Neural cell (in vitro differentiated cells): ENCODE results near the gene NRP1. TPM values are rescaled to one million over a fixed set of nuclear protein-coding genes. Genes with fewer than 3 reads are reported as not detected.

Experiments used
- H2AFZ ChIP-seq: fragments of 200-600, 300-800 bp; sonication (generic), shearing (Covaris generic); 2 replicates; pipeline ENCODE4 v1.6.0; 2014; ENCODE audit warnings: low read depth, mild to moderate bottlenecking, antibody characterized with exemption, low read length, moderate library complexity
- H3F3A ChIP-seq: fragments of 200-600 bp; shearing (Covaris generic); 2 replicates; pipeline ENCODE4 v1.6.1; 2016; ENCODE audit warnings: mild to moderate bottlenecking, moderate library complexity, mixed read lengths, antibody characterized with exemption, low read length; ENCODE audit not compliant: insufficient read depth, poor library complexity, severe bottlenecking
- H3K27ac ChIP-seq: fragments of 200-600, 300-800 bp; sonication (generic), shearing (Covaris generic); 2 replicates; pipeline ENCODE4 v1.5.1; 2014; ENCODE audit warnings: mild to moderate bottlenecking, low read length, moderate library complexity
- H3K27me3 ChIP-seq: fragments of 300-800, 200-600 bp; sonication (generic), shearing (Covaris generic); 2 replicates; pipeline ENCODE4 v1.6.0; 2014; ENCODE audit warnings: mild to moderate bottlenecking, low read depth, low read length, moderate library complexity; ENCODE audit not compliant: insufficient read depth
- H3K36me3 ChIP-seq: fragments of 300-800, 200-600 bp; sonication (generic), shearing (Covaris generic); 2 replicates; pipeline ENCODE4 v1.5.1; 2014; ENCODE audit warnings: mild to moderate bottlenecking, antibody characterized with exemption, low read length, moderate library complexity; ENCODE audit not compliant: insufficient read depth
- H3K4me2 ChIP-seq: fragments of 300-800, 200-600 bp; sonication (generic), shearing (Covaris generic); 2 replicates; pipeline ENCODE4 v1.6.0; 2014; ENCODE audit warnings: mild to moderate bottlenecking, low read length
- H3K4me3 ChIP-seq: fragments of 300-800, 200-600 bp; sonication (generic), shearing (Covaris generic); 2 replicates; pipeline ENCODE4 v1.5.1; 2014; ENCODE audit warnings: mild to moderate bottlenecking, low read length, moderate library complexity
- H3K79me2 ChIP-seq: fragments of 200-600 bp; shearing (Covaris generic); replicated peaks from 2 replicates; pipeline ENCODE4 v1.6.0; 2014; ENCODE audit warnings: mild to moderate bottlenecking, low read length, moderate library complexity; ENCODE audit not compliant: insufficient read depth
- H3K9ac ChIP-seq: fragments of 300-800, 200-600 bp; sonication (generic), shearing (Covaris generic); 2 replicates; pipeline ENCODE4 v1.6.1; 2016; ENCODE audit warnings: mild to moderate bottlenecking, low read length, mixed read lengths
- H3K9me2 ChIP-seq: fragments of 200-600 bp; shearing (Covaris generic); 2 replicates; pipeline ENCODE4 v1.6.1; 2016; ENCODE audit warnings: mild to moderate bottlenecking, low read length, mixed read lengths; ENCODE audit not compliant: insufficient read depth
- H3K9me3 ChIP-seq: fragments of 200-600, 300-800 bp; sonication (generic), shearing (Covaris generic); 2 replicates; pipeline ENCODE4 v1.6.1; 2016; ENCODE audit warnings: mild to moderate bottlenecking, mixed run types, low read length, moderate library complexity, mixed read lengths
- H4K20me1 ChIP-seq: fragments of 200-600 bp; shearing (Covaris generic); 2 replicates; pipeline ENCODE4 v1.6.1; 2016; ENCODE audit warnings: mild to moderate bottlenecking, mixed run types; ENCODE audit not compliant: insufficient read depth
- EP300 ChIP-seq: fragments of 450-650 bp; conservative IDR thresholded peaks from 2 replicates; pipeline ENCODE4 v1.6.1; 2014; ENCODE audit warnings: antibody characterized with exemption, mild to moderate bottlenecking, moderate library complexity; ENCODE audit not compliant: poor library complexity, severe bottlenecking
- EZH2 ChIP-seq: fragments of 200-600, 300-800 bp; shearing (Covaris generic), sonication (generic); IDR thresholded peaks from 2 replicates; pipeline ENCODE4 v1.6.1; 2014; ENCODE audit warnings: antibody characterized with exemption, low read length, borderline replicate concordance, mild to moderate bottlenecking; ENCODE audit not compliant: insufficient read depth, poor library complexity, severe bottlenecking
- MXI1 ChIP-seq: fragments of 450-650 bp; conservative IDR thresholded peaks from 2 replicates; pipeline ENCODE4 v1.6.1; 2014; ENCODE audit warnings: antibody characterized with exemption, mild to moderate bottlenecking; ENCODE audit not compliant: poor library complexity, severe bottlenecking
- POLR2AphosphoS5 ChIP-seq: IDR thresholded peaks from 2 replicates; pipeline ENCODE4 v1.6.1; 2012
- RAD21 ChIP-seq: fragments of 450-650 bp; conservative IDR thresholded peaks from 2 replicates; pipeline ENCODE4 v1.6.1; 2014; ENCODE audit warnings: antibody characterized with exemption, mild to moderate bottlenecking, moderate library complexity
- SMC3 ChIP-seq: fragments of 450-650 bp; conservative IDR thresholded peaks from 2 replicates; pipeline ENCODE4 v1.6.1; 2014; ENCODE audit warnings: antibody characterized with exemption, mild to moderate bottlenecking, moderate library complexity; ENCODE audit not compliant: poor library complexity
- TAF1 ChIP-seq: IDR thresholded peaks from 2 replicates; pipeline ENCODE4 v1.6.1; 2012; ENCODE audit warnings: low read depth
- polyA plus RNA-seq: library from polyadenylated mRNA; depleted of rRNA; stranded (reverse); fragments of >200 nt; gene quantifications from 2 replicates; pipeline ENCODE4 v1.2.3, GENCODE V29; 2014
- TF ChIP-seq, protein P1 (sequence below): IDR thresholded peaks from 2 replicates; pipeline ENCODE4 v1.6.1; 2012; ENCODE audit warnings: borderline replicate concordance
- TF ChIP-seq, protein P2 (sequence below): fragments of 450-650 bp; IDR thresholded peaks from 2 replicates; pipeline ENCODE4 v1.5.1; 2014; ENCODE audit warnings: antibody characterized with exemption, mild to moderate bottlenecking, moderate library complexity; ENCODE audit not compliant: poor library complexity, severe bottlenecking

The NRP1 gene
- polyA plus RNA-seq, 1 donor from 2014 or later, result 23.2 TPM

DNA sequence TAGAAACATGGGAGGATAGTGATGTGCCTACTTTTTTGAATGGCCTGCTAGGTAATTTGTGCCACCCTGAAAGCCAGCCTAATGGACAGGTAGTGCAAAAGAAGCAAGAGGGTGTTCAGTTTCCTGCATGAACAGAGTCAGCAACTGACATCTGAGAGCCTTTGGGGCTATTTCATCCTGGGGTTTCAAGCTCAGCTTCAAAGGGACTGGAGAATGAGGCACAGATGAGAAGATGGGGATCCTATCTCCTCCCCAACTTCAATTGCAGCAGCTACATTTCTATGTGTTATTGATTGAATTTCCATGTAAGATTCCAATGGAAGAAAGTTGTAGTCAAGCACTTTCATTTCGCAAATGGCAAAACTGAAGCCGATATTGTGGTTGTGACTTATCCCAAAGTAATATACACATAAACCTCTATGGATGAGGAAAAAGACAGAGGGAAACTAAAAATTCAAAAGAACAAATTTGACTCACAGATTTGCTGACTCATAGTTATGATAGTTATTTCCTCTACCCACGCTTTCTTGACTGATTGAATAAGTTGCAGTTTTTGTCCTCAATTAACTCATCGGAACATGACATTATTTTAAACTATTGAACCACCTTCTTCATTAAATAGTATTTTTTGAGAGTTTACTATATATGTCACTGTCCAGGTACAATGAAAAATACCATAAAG lies 42.6 kb upstream of the NRP1 start:
- no peaks in the 10 kb centered on the region for H3K27me3 ChIP-seq
- no peaks in the 10 kb centered on the region for H3K36me3 ChIP-seq
- H3K9me3 ChIP-seq, result no peaks in the 10 kb centered on the region
- no peak overlapping the region for H3K9ac ChIP-seq
- H4K20me1 ChIP-seq, result no peaks in the 10 kb centered on the region
- no peak overlapping the region for H3K4me2 ChIP-seq
- no peaks in the 10 kb centered on the region for H3K9me2 ChIP-seq
- TF ChIP-seq TAF1, result no peak
- no peak for TF ChIP-seq SMC3
- H3F3A ChIP-seq, result no peaks in the 10 kb centered on the region
- no peak overlapping the region for H3K4me3 ChIP-seq
- no peak overlapping the region for H3K27ac ChIP-seq
- no peaks in the 10 kb centered on the region for H3K79me2 ChIP-seq
- no peak overlapping the region for H2AFZ ChIP-seq

DNA sequence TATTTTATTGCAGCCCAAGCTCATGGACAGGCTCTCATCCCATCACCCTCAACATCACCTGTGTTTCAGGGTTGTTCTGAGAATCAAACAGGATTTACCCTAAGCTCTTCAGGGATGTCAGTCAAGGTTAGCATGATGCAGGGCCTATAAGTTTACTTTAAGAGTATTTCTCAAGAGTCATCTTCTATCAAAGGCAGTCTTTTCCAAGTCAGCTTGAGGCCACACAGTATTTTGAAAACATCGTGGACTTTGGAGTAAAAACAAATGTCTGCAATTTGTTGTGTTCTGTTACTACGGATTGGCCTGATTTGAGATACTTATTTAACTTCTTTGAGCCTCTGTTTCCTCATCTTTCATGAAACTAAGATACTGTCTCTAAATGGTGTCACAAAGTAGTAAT lies 42.0 kb upstream of the NRP1 start:
- no peaks in the 10 kb centered on the region for H3K27me3 ChIP-seq
- H3F3A ChIP-seq, result no peaks in the 10 kb centered on the region
- H3K4me2 ChIP-seq, result no peak overlapping the region
- no peak overlapping the region for H3K4me3 ChIP-seq
- H2AFZ ChIP-seq, result no peak overlapping the region
- H4K20me1 ChIP-seq, result no peaks in the 10 kb centered on the region
- no peak overlapping the region for H3K27ac ChIP-seq
- no peaks in the 10 kb centered on the region for H3K79me2 ChIP-seq
- H3K9me2 ChIP-seq, result no peaks in the 10 kb centered on the region
- H3K9ac ChIP-seq, result no peak overlapping the region
- H3K9me3 ChIP-seq, result no peaks in the 10 kb centered on the region
- H3K36me3 ChIP-seq, result no peaks in the 10 kb centered on the region
- TF ChIP-seq POLR2AphosphoS5 (no peak), SMC3 (no peak), MXI1 (no peak), RAD21 (no peak), TAF1 (no peak), EZH2 (no peak), EP300 (no peak)
- TF ChIP-seq, protein P1, sequence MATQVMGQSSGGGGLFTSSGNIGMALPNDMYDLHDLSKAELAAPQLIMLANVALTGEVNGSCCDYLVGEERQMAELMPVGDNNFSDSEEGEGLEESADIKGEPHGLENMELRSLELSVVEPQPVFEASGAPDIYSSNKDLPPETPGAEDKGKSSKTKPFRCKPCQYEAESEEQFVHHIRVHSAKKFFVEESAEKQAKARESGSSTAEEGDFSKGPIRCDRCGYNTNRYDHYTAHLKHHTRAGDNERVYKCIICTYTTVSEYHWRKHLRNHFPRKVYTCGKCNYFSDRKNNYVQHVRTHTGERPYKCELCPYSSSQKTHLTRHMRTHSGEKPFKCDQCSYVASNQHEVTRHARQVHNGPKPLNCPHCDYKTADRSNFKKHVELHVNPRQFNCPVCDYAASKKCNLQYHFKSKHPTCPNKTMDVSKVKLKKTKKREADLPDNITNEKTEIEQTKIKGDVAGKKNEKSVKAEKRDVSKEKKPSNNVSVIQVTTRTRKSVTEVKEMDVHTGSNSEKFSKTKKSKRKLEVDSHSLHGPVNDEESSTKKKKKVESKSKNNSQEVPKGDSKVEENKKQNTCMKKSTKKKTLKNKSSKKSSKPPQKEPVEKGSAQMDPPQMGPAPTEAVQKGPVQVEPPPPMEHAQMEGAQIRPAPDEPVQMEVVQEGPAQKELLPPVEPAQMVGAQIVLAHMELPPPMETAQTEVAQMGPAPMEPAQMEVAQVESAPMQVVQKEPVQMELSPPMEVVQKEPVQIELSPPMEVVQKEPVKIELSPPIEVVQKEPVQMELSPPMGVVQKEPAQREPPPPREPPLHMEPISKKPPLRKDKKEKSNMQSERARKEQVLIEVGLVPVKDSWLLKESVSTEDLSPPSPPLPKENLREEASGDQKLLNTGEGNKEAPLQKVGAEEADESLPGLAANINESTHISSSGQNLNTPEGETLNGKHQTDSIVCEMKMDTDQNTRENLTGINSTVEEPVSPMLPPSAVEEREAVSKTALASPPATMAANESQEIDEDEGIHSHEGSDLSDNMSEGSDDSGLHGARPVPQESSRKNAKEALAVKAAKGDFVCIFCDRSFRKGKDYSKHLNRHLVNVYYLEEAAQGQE, result no peak
- TF ChIP-seq, protein P2, sequence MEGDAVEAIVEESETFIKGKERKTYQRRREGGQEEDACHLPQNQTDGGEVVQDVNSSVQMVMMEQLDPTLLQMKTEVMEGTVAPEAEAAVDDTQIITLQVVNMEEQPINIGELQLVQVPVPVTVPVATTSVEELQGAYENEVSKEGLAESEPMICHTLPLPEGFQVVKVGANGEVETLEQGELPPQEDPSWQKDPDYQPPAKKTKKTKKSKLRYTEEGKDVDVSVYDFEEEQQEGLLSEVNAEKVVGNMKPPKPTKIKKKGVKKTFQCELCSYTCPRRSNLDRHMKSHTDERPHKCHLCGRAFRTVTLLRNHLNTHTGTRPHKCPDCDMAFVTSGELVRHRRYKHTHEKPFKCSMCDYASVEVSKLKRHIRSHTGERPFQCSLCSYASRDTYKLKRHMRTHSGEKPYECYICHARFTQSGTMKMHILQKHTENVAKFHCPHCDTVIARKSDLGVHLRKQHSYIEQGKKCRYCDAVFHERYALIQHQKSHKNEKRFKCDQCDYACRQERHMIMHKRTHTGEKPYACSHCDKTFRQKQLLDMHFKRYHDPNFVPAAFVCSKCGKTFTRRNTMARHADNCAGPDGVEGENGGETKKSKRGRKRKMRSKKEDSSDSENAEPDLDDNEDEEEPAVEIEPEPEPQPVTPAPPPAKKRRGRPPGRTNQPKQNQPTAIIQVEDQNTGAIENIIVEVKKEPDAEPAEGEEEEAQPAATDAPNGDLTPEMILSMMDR, result no peak

DNA sequence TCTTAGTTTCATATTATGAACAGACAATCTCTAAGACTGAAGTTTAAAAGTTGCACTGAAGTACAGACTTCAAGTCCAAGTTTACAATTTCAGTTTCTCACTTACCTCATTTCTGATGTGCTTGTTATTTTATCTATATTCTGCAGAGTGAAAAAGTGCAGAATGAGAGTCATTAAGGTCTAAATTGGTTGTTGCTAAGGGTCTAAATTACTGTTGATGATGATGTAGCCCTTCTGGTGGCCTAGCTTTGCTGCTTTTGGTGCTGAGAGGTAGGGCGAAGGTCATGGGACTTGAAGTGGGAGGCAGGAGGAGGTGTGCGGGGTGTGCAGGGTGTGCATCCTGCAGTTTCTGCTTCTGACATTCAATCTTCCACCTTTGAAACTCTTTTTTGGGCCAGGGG lies 38.8 kb upstream of the NRP1 start:
- TF ChIP-seq TAF1, result no peak
- no peak for TF ChIP-seq POLR2AphosphoS5
- TF ChIP-seq, protein P2, result no peak
- TF ChIP-seq, protein P1, result no peak
- TF ChIP-seq SMC3, result no peak
- TF ChIP-seq RAD21, result no peak
- no peak for TF ChIP-seq EZH2
- no peak for TF ChIP-seq MXI1
- TF ChIP-seq EP300, result no peak
- Histone ChIP-seq H3K4me3 (no peak overlapping the region), H3K79me2 (no peaks in the 10 kb centered on the region), H3K36me3 (no peaks in the 10 kb centered on the region), H3F3A (no peaks in the 10 kb centered on the region), H4K20me1 (no peaks in the 10 kb centered on the region), H3K4me2 (no peak overlapping the region), H3K9me3 (no peaks in the 10 kb centered on the region), H3K9ac (no peak overlapping the region), H3K27ac (no peak overlapping the region), H3K27me3 (no peaks in the 10 kb centered on the region), H2AFZ (no peak overlapping the region), H3K9me2 (no peaks in the 10 kb centered on the region)
